RPMI7951 (cell line): ENCODE data around the gene MCCC1. TPM values are rescaled to one million over a fixed set of nuclear protein-coding genes. Genes with fewer than 3 reads are reported as not detected.
"Not testable (repeated sequence)": the region's sequence is repeated elsewhere in the genome, so short reads cannot be mapped to it uniquely, and the experiment has no call there.

ENCODE experiments used
- DNase-seq: peaks from one replicate; pipeline ENCODE4 v3.0.0-alpha.2; 2012; ENCODE audit warnings: low read depth
- total RNA-seq: library from RNA; depleted of rRNA; stranded (reverse); fragments of >200 nt; shearing (Covaris generic); gene quantifications from 2 replicates; pipeline ENCODE4 v1.2.3, GENCODE V29; 2014; rRNA removed

Gene MCCC1
- 19.4 and 23.9 TPM in 2 replicates for total RNA-seq

DNA sequence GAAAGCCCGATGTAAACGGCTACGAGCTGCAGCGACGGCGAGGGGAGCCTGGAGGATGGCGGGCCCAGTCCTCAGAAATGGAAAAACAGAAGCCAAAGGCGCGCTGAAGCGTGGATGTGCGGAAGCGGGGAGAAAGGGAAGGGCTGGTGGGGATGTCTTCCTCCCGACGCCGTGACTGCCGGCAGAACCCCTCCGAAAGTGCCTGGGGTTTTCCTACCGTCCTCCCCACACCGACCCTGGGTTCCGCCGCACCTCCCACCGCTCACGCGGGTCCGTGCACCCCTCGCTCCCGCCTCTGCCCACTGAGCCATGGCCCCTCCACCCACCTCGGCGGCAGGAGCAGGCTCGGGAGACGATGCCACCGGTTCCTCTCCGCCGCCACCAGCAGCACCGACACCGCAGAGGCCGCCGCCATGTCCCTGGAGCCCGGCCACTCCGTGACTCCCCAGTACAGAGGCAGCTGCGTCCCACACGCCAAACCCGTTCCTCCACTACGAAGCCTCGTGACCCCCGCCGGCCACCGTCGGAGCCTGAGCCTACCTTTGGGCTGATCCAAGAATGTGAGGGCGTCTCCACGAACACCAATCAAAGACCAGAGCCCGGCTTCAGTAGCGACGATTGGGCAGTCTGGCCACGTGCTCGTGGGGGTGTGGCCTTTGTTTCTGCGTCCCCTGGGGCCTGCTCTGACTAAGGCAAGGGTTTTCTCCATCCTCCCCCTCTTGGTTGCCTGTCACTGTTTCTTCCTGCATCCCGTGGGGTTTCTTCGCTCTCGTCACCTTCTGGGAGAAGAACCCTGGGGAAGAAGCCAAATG lies at the start of gene MCCC1:
TSS of gene MCCC1 (minus strand) at position 471 of the 812 bp plus-strand sequence. CDS start at position 415, 56 bp downstream.
- DNase-seq: peak; percentile 99

- peak; percentile 67 for DNase-seq
Observed at GRCh38 chr3:183148056-183148455, 48.8 kb upstream of the MCCC1 start.

DNA sequence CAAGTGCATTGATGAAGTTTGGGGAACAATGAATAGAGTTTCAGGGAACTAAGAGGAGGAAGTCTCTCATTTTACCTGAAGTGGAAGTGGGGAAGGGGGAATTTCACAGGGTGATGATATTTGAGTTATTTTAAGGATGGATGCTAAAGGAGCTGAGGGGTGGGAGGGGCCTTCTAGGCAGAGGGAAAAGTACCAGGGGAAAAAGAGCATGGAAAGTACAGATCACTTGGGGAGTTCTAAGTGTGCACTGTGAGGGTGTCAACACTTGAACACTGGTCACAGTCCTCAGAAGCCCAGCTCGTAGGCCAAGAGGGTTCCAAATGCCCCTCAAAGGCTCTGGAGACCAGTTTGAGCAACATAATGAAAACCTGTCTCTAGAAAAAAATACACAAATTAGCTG lies 45.1 kb upstream of the MCCC1 start:
- no peak for DNase-seq

GRCh38 chr3:183142199-183142598 lies 42.9 kb upstream of the MCCC1 start:
- DNase-seq: no peak

GRCh38 chr3:183134844-183135243 lies 35.5 kb upstream of the MCCC1 start:
- no peak for DNase-seq

GRCh38 chr3:183132409-183132808 lies 33.1 kb upstream of the MCCC1 start:
- DNase-seq: no peak

GRCh38 chr3:183131735-183132134 lies 32.4 kb upstream of the MCCC1 start:
- DNase-seq: no peak

GRCh38 chr3:183131186-183131725 lies 32.0 kb upstream of the MCCC1 start:
- DNase-seq: no peak

DNA sequence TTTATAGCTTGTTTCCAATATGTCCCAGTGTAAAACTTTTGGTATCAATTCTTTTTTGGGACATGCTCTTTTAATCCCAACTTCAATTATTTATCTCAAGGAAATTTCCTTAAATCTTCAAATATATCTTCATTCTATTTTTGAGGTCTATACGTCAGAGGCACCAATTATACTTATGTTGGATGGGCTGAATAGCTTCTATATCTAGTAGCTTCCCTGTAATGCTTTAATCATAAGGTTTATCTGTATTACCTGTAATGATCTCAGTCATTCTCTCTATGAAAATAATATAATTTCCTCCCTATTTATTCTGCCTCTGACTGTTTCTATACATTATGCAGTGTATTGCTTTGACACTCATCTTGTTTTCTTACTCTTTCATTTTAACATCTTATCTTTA lies 29.9 kb upstream of the MCCC1 start:
- no peak for DNase-seq

DNA sequence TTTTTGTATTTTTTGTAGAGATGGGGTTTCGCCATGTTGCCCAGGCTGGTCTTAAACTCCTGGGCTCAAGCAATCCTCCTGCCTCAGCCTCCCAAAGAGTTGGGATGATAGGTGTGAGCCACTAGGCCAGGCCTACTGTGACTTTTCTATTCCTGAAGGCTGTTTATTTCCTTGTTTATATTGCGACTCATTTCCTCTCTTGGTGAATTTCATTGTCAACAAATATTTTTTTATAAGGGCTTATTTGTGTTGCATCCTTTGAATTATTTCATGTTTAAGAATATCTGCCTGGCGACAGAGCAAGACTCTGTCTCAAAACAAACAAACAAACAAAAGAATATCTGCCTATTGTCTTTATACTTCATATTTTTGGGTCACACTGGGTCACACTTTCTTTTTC lies 29.4 kb upstream of the MCCC1 start:
- DNase-seq: no peak

- DNase-seq: peak; percentile 72
Observed at GRCh38 chr3:183123891-183124290, 24.6 kb upstream of the MCCC1 start.

- peak; percentile 45 for DNase-seq
Observed at GRCh38 chr3:183122257-183122932, 23.1 kb upstream of the MCCC1 start.

GRCh38 chr3:183120538-183121215 lies 21.4 kb upstream of the MCCC1 start:
- no peak for DNase-seq

GRCh38 chr3:183117056-183117455 lies 17.8 kb upstream of the MCCC1 start:
- DNase-seq: no peak

DNA sequence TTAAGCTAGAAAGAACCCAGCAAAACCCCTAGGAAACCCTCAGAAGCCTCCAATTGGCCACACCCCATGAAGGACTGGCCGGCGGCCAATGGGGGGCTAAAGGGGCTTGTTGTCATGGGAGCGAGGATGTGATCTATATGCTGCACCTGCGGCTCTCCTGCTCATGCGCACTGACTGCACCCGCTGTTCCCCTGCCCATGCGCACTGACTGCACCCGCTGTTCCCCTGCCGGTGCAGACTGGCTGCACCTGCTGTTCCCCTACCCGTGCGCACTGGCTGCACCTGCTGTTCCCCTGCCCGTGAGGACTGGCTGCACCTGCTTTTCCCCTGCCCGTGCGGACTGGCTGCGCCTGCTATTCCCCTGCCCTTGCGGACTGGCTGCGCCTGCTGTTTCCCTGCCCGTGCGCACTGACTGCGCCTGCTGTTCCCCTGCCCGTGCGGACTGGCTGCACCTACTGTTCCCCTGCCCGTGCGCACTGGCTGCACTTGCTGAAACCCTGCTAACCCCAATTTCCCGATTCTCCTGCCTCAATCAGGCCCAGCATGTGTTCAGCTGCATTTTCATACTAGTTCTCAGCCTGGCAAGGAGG lies 16.8 kb upstream of the MCCC1 start:
- no peak for DNase-seq

DNA sequence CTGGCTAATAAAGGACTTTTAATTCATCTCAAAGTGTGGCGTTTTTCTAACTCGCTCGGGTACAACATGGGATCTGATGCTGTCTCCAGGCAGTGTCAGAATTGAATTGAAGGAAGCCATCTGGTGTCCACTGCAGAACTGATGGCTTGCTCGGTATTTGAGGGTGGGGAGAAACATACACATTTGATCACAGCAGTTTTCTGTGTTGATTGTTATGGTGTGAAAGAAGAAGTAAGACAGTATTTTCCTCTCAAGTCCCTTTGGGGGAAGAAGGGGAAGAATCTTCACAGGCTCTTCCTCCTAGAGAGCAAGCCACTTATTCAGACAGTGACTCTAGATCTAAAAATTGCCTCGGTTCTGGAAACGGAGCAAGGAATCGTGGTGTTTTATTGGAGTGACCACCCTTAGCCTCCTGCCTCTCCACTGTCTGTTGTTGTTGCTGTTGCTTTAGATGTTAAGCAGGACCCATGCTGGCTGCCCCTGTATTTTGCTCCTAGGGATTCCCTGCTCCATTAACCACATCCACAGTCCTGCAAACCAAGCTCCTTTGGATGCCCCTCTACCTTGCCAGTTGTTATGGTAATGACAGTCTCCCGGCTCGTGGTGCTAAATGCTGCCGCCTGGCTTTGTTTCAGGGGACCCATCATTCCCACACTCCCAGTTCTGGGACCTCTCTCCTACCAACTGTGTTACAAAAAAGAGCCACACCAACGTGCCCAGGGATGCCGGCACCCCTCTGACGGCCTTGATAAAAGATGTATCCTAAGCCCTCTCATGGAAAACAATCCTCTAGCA lies 15.3 kb upstream of the MCCC1 start:
- DNase-seq: no peak

GRCh38 chr3:183109847-183110246 lies 10.6 kb upstream of the MCCC1 start:
- DNase-seq: not testable (repeated sequence)

- DNase-seq: no peak
Observed at GRCh38 chr3:183108470-183108869, 9.2 kb upstream of the MCCC1 start.

DNA sequence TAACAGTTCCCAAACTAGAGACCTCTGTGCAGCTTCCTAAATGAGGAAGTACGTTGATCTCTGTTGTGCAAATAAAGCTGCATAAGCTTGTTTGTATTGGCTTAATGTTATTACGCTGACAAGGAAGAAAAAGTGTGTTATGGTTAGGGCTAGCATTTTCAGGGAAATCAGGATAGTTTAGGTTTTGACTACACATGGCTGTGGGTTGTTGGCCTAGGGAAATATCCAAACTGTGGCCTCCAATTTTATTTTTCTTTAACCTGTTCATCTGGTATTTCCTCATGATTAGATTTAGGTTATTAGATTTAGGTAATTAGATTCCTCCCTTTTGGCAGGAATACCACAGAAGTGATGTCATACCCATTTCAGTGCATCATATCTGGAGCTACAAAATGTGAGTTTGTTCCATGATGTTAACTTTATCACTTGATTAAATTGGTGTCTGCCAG lies 8.7 kb upstream of the MCCC1 start:
- no peak for DNase-seq

DNA sequence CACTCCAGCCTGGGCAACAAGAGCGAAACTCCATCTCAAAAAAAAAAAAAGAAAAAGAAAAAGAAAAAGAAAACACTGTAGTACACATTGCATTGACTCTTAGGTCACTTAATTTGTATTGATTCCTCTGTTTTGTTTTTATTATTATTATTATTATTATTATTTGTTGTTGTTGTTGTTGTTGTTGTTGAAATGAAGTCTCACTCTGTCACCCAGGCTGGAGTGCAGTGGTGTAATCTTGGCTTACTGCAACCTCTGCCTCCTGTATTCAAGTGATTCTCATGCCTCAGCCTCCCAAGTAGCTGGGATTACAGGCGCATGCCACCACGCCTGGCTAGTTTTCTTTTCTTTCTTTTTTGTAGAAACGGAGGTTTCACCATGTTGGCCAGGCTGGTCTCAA lies 8.1 kb upstream of the MCCC1 start:
- DNase-seq: not testable (repeated sequence)

DNA sequence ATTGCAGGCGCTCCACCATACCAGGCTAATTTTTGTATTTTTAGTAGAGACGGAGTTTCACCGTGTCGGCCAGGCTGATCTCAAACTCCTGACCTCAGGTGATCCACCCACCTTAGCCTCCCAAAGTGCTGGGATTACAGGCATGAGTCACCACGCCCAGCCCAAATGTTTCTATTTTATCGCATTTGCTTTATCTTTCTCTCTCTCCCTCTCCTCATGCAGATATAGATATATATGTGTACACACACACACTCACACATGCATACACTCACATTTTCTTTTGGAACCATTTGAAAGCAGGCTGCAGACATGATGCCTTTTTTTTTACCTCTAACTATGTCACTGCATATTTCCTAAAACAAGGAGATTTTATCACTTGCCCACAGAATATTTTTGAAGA lies 7.3 kb upstream of the MCCC1 start:
- DNase-seq: no peak
